Gastrocnemius medialis (tissue), 4 donors: ENCODE data around the gene CDS2. TPM values are rescaled to one million over a fixed set of nuclear protein-coding genes. Genes with fewer than 3 reads are reported as not detected.

Experiments used
- ATAC-seq, 2 donors: fragments of 150-250 bp; one replicate each; pipeline ENCODE4 v1.9.1; 2016
- DNase-seq, 2 donors: peaks; one replicate each; pipeline ENCODE4 v3.0.0-alpha.2; 2019
- H3K27ac ChIP-seq, 4 donors: fragments of 200-600 bp; sonication (generic); 1 replicate in 1 of 4; 2 replicates in 3 of 4; pipeline ENCODE4 v1.5.1; 2016 to 2018; ENCODE audit warnings: mild to moderate bottlenecking in 2 of 4, moderate library complexity in 1 of 4
- H3K27me3 ChIP-seq, 3 donors: fragments of 200-600 bp; sonication (generic) in 2 of 3; 1 replicate in 1 of 3; 2 replicates in 2 of 3; pipeline versions ENCODE4 v1.5.1 to v1.6.0; 2016 to 2019; ENCODE audit warnings: mild to moderate bottlenecking in 1 of 3, moderate library complexity in 1 of 3
- H3K36me3 ChIP-seq, 2 donors: fragments of 200-600 bp; sonication (generic) in 1 of 2; one replicate each; pipeline ENCODE4 v1.5.1; 2017 to 2018
- H3K4me1 ChIP-seq, 2 donors: fragments of 200-600 bp; sonication (generic) in 1 of 2; one replicate each; pipeline ENCODE4 v1.5.1; 2016 to 2017; ENCODE audit warnings: mild to moderate bottlenecking in 2 of 2
- H3K4me3 ChIP-seq, 4 donors: fragments of 200-600 bp; sonication (generic) in 3 of 4; 1 replicate in 1 of 4; 2 replicates in 3 of 4; pipeline ENCODE4 v1.5.1; 2016 to 2019; ENCODE audit warnings: mild to moderate bottlenecking in 2 of 4
- H3K9me3 ChIP-seq, 3 donors: fragments of 200-600 bp; sonication (generic) in 2 of 3; 1 replicate in 1 of 3; 2 replicates in 2 of 3; pipeline ENCODE4 v1.5.1; 2016 to 2019
- POLR2A ChIP-seq, 2 donors: fragments of 450-650 bp; IDR thresholded peaks; one replicate each; pipeline ENCODE4 v1.6.1; 2017; ENCODE audit warnings: antibody characterized with exemption in 2 of 2, mild to moderate bottlenecking in 2 of 2, moderate library complexity in 2 of 2
- in situ Hi-C, 4 donors: fragments of 200-750 bp; cut with MboI; loops; one replicate each; pipeline versions ENCODE4 v1.15.0 to v1.8.0; 2017; ENCODE audit warnings: low sequenced_read_pairs in 4 of 4
- intact Hi-C: fragments of 100-400 bp; cut with DNase I; formaldehyde crosslinking; loops from one replicate; pipeline ENCODE4 v1.15.1; 2023; ENCODE audit warnings: low total_unique reads
- total RNA-seq, 4 donors: library from RNA; depleted of rRNA; stranded (reverse); fragments of >200 nt; gene quantifications; one replicate each; pipeline versions ENCODE4 v1.1.0 to v1.2.3, GENCODE V29; 2016
- TF ChIP-seq, protein P1 (sequence below), 5 experiments: fragments of 450-650 bp in 3 of 5; fragments of 200-600 bp in 2 of 5; sonication (generic) in 2 of 5; IDR thresholded peaks in 4 of 5; conservative IDR thresholded peaks in 1 of 5; 1 replicate in 4 of 5; 2 replicates in 1 of 5; pipeline ENCODE4 v1.5.1; 2016 to 2019; ENCODE audit warnings: antibody characterized with exemption in 5 of 5, mild to moderate bottlenecking in 3 of 5, moderate library complexity in 3 of 5

CDS2 gene
- total RNA-seq, 4 donors from 2014 or later: 9.0 to 18.5 (median 14.5) TPM

GRCh38 chr20:5205348-5206210 lies 78.8 kb downstream of the CDS2 start:
- Histone ChIP-seq H3K4me3 (no peak overlapping the region), H3K27ac (no peak overlapping the region), H3K4me1 (no peaks in the 10 kb centered on the region), H3K9me3 (no peaks in the 10 kb centered on the region), H3K27me3 (no peaks in the 10 kb centered on the region), H3K36me3 (no peaks in the 10 kb centered on the region)
- intact Hi-C loops (loop anchor here (5.0 kb wide), 1 partner anchor 242 kb away; no protein-coding TSS in a partner anchor), in situ Hi-C loops (no loop called here)
- DNase-seq (peak; percentile 32 to 57), ATAC-seq (peak; percentile 56 to 94)
- TF ChIP-seq, protein P1, sequence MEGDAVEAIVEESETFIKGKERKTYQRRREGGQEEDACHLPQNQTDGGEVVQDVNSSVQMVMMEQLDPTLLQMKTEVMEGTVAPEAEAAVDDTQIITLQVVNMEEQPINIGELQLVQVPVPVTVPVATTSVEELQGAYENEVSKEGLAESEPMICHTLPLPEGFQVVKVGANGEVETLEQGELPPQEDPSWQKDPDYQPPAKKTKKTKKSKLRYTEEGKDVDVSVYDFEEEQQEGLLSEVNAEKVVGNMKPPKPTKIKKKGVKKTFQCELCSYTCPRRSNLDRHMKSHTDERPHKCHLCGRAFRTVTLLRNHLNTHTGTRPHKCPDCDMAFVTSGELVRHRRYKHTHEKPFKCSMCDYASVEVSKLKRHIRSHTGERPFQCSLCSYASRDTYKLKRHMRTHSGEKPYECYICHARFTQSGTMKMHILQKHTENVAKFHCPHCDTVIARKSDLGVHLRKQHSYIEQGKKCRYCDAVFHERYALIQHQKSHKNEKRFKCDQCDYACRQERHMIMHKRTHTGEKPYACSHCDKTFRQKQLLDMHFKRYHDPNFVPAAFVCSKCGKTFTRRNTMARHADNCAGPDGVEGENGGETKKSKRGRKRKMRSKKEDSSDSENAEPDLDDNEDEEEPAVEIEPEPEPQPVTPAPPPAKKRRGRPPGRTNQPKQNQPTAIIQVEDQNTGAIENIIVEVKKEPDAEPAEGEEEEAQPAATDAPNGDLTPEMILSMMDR (IDR thresholded peaks at IDR 0.05 in 4 of 5, conservative IDR thresholded peaks at IDR 0.05 in 1 of 5): peak; percentile 28 to 78 (median 64)
- TF ChIP-seq POLR2A (IDR thresholded peaks at IDR 0.05): no peak

- in situ Hi-C loops: no loop called here
These were observed 80.3 kb downstream of the CDS2 start for GRCh38 chr20:5207138-5207537.

DNA sequence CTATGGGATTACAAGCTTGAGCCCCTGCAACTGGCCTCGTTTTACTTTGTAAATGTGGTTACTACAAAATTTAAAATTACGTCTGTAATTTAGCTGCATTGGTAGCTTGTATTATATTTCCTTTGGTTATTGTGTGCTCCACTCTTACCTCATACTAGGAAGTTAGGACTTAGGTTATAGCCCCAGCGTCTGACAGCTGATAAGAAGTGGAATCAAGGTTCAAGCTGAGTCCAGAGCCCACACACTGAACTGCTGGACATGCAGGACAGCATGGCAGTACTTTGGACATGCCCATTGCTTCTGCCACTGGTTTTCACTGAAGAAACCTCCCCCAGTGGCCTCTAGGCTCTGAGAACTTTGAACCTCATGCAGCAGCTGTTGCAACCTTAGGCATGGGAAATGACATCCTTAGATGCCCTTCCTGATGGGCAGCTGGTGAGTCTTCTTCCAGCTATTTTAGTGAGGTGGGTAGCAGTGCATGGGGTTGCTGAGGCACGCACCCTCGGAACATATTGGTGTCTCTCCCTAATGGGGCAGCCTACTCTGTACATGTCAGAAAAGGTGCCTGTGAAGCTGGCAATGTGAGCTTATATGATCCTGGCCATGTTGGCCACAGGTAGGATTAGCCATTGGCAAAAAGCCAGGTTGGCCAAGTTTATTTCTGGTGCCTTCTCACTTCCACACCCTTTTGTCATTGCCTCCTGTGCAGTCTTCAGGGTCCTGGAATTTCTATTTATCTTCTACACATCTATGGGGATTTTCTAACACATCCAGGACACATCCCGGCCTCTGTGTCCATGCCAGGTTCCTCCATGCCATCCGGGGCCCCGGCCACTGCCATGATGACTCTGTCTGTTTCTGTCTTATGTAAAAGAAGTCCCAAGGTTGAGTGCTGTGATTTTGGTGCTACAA lies 85.3 kb downstream of the CDS2 start:
- in situ Hi-C loops: no loop called here
- no peaks in the 10 kb centered on the region for H3K36me3 ChIP-seq
- no peak for DNase-seq
- no peak overlapping the region for H3K4me3 ChIP-seq
- no peak for TF ChIP-seq POLR2A (IDR thresholded peaks at IDR 0.05)
- TF ChIP-seq, protein P1 (IDR thresholded peaks at IDR 0.05 in 4 of 5, conservative IDR thresholded peaks at IDR 0.05 in 1 of 5): no peak
- no peaks in the 10 kb centered on the region for H3K27me3 ChIP-seq
- no peaks in the 10 kb centered on the region for H3K9me3 ChIP-seq
- no peaks in the 10 kb centered on the region for H3K4me1 ChIP-seq
- no peak overlapping the region for H3K27ac ChIP-seq
- ATAC-seq: no peak
- intact Hi-C loops: no loop called here

More at GRCh38 chr20:5207138-5207537, 80.3 kb downstream of the CDS2 start:
- TF ChIP-seq, protein P1 (IDR thresholded peaks at IDR 0.05 in 4 of 5, conservative IDR thresholded peaks at IDR 0.05 in 1 of 5): no peak
- no peak for TF ChIP-seq POLR2A (IDR thresholded peaks at IDR 0.05)
- DNase-seq: no peak
- no peaks in the 10 kb centered on the region for H3K36me3 ChIP-seq
- H3K27ac ChIP-seq: no peak overlapping the region
- H3K4me3 ChIP-seq: no peak overlapping the region
- no peaks in the 10 kb centered on the region for H3K27me3 ChIP-seq
- H3K9me3 ChIP-seq: no peaks in the 10 kb centered on the region
- no peak for ATAC-seq
- intact Hi-C loops: loop anchor here (5.0 kb wide), 1 partner anchor 240 kb away; no protein-coding TSS in a partner anchor
- no peaks in the 10 kb centered on the region for H3K4me1 ChIP-seq

GRCh38 chr20:5212907-5213487 lies 86.2 kb downstream of the CDS2 start:
- H3K36me3 ChIP-seq: no peaks in the 10 kb centered on the region
- H3K4me3 ChIP-seq: no peak overlapping the region
- intact Hi-C loops: no loop called here
- TF ChIP-seq, protein P1 (IDR thresholded peaks at IDR 0.05 in 4 of 5, conservative IDR thresholded peaks at IDR 0.05 in 1 of 5): no peak
- TF ChIP-seq POLR2A (IDR thresholded peaks at IDR 0.05): no peak
- H3K27me3 ChIP-seq: no peaks in the 10 kb centered on the region
- DNase-seq (no peak), ATAC-seq (no peak)
- in situ Hi-C loops: no loop called here
- no peaks in the 10 kb centered on the region for H3K4me1 ChIP-seq
- no peak overlapping the region for H3K27ac ChIP-seq
- no peaks in the 10 kb centered on the region for H3K9me3 ChIP-seq
